ENCODE measurements around the gene ST8SIA5. TPM values are rescaled to one million over a fixed set of nuclear protein-coding genes. Genes with fewer than 3 reads are reported as not detected.

Gene ST8SIA5
- total and polyA plus RNA-seq, 2 donors (not counting 3 experiments of a cell fraction or from before 2014, with no cell fraction given) = 0.25 to 0.62 TPM

DNA sequence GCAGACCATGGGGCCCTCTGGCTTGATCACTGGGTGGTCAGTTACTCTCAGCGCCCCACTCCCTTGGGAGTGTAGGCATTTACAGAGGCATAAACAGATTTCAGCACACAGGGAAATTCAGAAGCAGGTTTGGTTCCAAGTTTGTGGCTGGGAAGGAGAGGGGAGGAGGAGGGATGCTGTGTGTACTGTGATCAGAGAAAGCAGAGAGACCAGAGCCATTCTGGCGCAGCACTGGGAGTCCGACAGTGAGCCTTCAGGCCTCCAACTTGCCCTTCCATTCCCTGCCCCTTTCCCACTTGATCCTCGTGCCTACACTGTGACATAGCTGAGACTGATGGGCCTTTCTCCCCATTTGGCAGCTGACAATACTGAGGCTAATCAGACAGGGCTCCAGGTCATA, 52.0 kb downstream of the ST8SIA5 start:
- Histone ChIP-seq H3K9ac (replicated peaks; ENCODE audit: extremely low read depth, insufficient read depth, low read length) (no peak overlapping the region), H4K20me1 (replicated peaks; ENCODE audit: control insufficient read depth, extremely low read depth, insufficient read depth, low read length) (no peaks in the 10 kb centered on the region), H3K9me1 (replicated peaks; ENCODE audit: control insufficient read depth, extremely low read depth, insufficient read depth, low read length) (no peaks in the 10 kb centered on the region), H3K4me1 (ENCODE audit: control insufficient read depth, extremely low read depth, insufficient read depth, low read length) (no peaks in the 10 kb centered on the region), H3K9me3 (replicated peaks; ENCODE audit: control insufficient read depth, insufficient read depth, low read length) (no peaks in the 10 kb centered on the region), H2AFZ (ENCODE audit: low read depth, low read length) (no peak overlapping the region), H3K36me3 (ENCODE audit: control insufficient read depth in 2 of 2, extremely low read depth in 1 of 2, insufficient read depth in 2 of 2, low read length in 2 of 2) (no peaks in the 10 kb centered on the region), H3K4me3 (replicated peaks in 1 of 3; ENCODE audit: insufficient read depth in 1 of 3, low read depth in 1 of 3, low read length in 3 of 3) (no peak overlapping the region), H3K27me3 (ENCODE audit: control insufficient read depth in 2 of 2, insufficient read depth in 2 of 2, low read length in 2 of 2) (peaks cover 0 to 5% of the 10 kb centered on the region in 2 experiments), H3K79me2 (ENCODE audit: control insufficient read depth, insufficient read depth, low read length) (no peaks in the 10 kb centered on the region), H3K4me2 (ENCODE audit: insufficient read depth, low read length) (no peak overlapping the region), H3K27ac (ENCODE audit: insufficient read depth, low read depth, low read length) (no peak overlapping the region)
- POLR2A ChIA-PET = no interaction called here
- no TSS peak for BruUV-seq (replicated peaks)
- no peak for FAIRE-seq
- TF ChIP-seq EZH2 (IDR thresholded peaks at IDR 0.05; ENCODE audit: borderline replicate concordance, low read depth, low read length, severe bottlenecking) = no peak
- dilution Hi-C loops (cut with MboI; ENCODE audit: extremely low pct_ligation_motif_present, low sequenced_read_pairs) = no loop called here
- DNase-seq (ENCODE audit: low read depth, low spot score) = no peak
- CTCF ChIA-PET = no interaction called here
- intact Hi-C loops (cut with micrococcal nuclease) = no loop called here

DNA sequence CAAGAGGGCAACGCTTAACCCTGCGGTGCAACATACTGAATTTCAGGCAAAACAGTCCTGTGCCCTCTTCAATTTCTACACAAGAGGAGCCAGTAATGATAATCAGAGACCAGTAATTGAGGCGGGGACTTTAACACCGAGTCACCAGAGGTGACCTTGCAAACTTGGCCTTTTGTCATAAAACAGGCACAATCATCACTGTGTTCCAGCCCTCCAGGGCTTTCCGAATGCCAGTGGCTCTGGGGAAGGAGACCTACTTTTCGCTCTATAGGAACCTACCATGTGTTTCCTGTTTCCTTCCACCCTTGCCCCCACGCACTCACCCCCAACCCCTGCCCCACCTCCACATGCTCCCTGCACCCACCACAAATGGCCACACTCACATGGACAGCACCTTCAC, 52.7 kb downstream of the ST8SIA5 start:
- Histone ChIP-seq H3K79me2 (ENCODE audit: control insufficient read depth, insufficient read depth, low read length) (no peaks in the 10 kb centered on the region), H3K4me3 (replicated peaks in 1 of 3; ENCODE audit: insufficient read depth in 1 of 3, low read depth in 1 of 3, low read length in 3 of 3) (no peak overlapping the region), H3K27me3 (ENCODE audit: control insufficient read depth in 2 of 2, insufficient read depth in 2 of 2, low read length in 2 of 2) (peaks cover 0 to 5% of the 10 kb centered on the region in 2 experiments), H3K4me2 (ENCODE audit: insufficient read depth, low read length) (no peak overlapping the region), H3K9me3 (replicated peaks; ENCODE audit: control insufficient read depth, insufficient read depth, low read length) (no peaks in the 10 kb centered on the region), H2AFZ (ENCODE audit: low read depth, low read length) (no peak overlapping the region), H3K9ac (replicated peaks; ENCODE audit: extremely low read depth, insufficient read depth, low read length) (no peak overlapping the region), H4K20me1 (replicated peaks; ENCODE audit: control insufficient read depth, extremely low read depth, insufficient read depth, low read length) (no peaks in the 10 kb centered on the region), H3K36me3 (ENCODE audit: control insufficient read depth in 2 of 2, extremely low read depth in 1 of 2, insufficient read depth in 2 of 2, low read length in 2 of 2) (no peaks in the 10 kb centered on the region), H3K9me1 (replicated peaks; ENCODE audit: control insufficient read depth, extremely low read depth, insufficient read depth, low read length) (no peaks in the 10 kb centered on the region), H3K27ac (ENCODE audit: insufficient read depth, low read depth, low read length) (no peak overlapping the region), H3K4me1 (ENCODE audit: control insufficient read depth, extremely low read depth, insufficient read depth, low read length) (no peaks in the 10 kb centered on the region)
- dilution Hi-C loops (cut with MboI; ENCODE audit: extremely low pct_ligation_motif_present, low sequenced_read_pairs) = no loop called here
- TF ChIP-seq POLR2A (IDR thresholded peaks at IDR 0.05; ENCODE audit: low read depth, low read length) (no peak), GATA2 (IDR thresholded peaks at IDR 0.05; ENCODE audit: insufficient read depth, insufficient read length, low read depth, low read length) (no peak), POLR2AphosphoS5 (IDR thresholded peaks at IDR 0.05; ENCODE audit: insufficient read depth, low read depth, low read length) (no peak), JUN (IDR thresholded peaks at IDR 0.05; ENCODE audit: borderline replicate concordance, insufficient read depth, insufficient read length, low read depth) (no peak), MYC (IDR thresholded peaks at IDR 0.05; ENCODE audit: low read depth, low read length) (no peak), EZH2 (IDR thresholded peaks at IDR 0.05; ENCODE audit: borderline replicate concordance, low read depth, low read length, severe bottlenecking) (no peak), FOS (IDR thresholded peaks at IDR 0.05; ENCODE audit: borderline replicate concordance, insufficient read depth, low read length) (no peak)
- TF ChIP-seq, protein P1, sequence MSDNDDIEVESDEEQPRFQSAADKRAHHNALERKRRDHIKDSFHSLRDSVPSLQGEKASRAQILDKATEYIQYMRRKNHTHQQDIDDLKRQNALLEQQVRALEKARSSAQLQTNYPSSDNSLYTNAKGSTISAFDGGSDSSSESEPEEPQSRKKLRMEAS (IDR thresholded peaks at IDR 0.05; ENCODE audit: insufficient read depth, insufficient read length) = no peak
- TF ChIP-seq, protein P2, sequence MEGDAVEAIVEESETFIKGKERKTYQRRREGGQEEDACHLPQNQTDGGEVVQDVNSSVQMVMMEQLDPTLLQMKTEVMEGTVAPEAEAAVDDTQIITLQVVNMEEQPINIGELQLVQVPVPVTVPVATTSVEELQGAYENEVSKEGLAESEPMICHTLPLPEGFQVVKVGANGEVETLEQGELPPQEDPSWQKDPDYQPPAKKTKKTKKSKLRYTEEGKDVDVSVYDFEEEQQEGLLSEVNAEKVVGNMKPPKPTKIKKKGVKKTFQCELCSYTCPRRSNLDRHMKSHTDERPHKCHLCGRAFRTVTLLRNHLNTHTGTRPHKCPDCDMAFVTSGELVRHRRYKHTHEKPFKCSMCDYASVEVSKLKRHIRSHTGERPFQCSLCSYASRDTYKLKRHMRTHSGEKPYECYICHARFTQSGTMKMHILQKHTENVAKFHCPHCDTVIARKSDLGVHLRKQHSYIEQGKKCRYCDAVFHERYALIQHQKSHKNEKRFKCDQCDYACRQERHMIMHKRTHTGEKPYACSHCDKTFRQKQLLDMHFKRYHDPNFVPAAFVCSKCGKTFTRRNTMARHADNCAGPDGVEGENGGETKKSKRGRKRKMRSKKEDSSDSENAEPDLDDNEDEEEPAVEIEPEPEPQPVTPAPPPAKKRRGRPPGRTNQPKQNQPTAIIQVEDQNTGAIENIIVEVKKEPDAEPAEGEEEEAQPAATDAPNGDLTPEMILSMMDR (IDR thresholded peaks at IDR 0.05; ENCODE audit: extremely low read depth in 1 of 2, insufficient read depth in 1 of 2, low read depth in 1 of 2, low read length in 2 of 2) = no peak
- DNase-seq (ENCODE audit: low read depth, low spot score) = no peak
- no peak for FAIRE-seq
- intact Hi-C loops (cut with micrococcal nuclease) = no loop called here
- ChIA-PET CTCF (no interaction called here), POLR2A (no interaction called here)
- no TSS peak for BruUV-seq (replicated peaks)

Measured in endothelial cell of umbilical vein (primary cell).